Measurements from ENCODE around the gene TTC7B.

TTC7B gene

DNA sequence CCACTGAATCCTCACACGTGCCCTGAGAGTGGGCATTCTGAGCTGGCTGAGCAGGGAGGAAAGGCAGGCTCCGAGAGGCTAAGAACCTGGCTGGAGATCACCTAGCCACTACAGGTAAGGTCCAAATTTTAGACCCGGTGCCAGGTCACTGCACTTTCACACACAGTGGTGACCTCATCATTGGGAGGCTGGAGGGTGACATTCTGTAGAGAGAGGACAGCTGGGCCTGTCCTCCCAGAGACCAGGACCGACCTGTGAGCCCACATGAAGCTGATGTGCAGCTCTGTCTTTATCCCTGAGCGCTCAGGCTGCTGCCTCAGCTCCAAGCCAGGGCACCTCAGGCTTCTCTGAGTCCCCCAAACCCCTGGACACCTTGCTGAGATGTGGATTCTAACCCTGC lies 4.1 kb downstream of the TTC7B start:
- peaks cover 44% of the 10 kb centered on the region for H3K79me2 ChIP-seq
- no peak overlapping the region for H3K27ac ChIP-seq
- no peak overlapping the region for H3K9ac ChIP-seq

DNA sequence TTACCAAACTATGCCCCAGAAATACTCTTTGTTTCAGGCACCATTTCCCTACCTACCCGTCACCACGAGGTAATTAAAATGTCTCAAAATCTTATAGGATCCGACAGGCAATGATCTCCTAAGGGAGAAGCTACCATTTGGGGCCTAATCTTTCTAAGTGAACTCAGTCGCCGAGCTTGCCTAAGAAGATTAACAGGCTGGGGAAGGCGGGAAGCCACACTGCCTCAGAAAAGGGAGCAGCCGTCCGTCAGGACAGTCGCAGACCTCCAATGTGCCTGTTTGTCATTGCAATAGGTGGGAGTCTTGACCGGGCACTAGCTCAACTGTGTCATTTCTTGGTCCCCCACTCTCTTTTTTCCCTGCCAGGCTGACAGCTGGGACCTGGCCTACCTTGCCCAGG lies 4.6 kb downstream of the TTC7B start:
- no peak overlapping the region for H3K27ac ChIP-seq
- H3K79me2 ChIP-seq = peaks cover 47% of the 10 kb centered on the region
- no peaks in the 10 kb centered on the region for H3K9me3 ChIP-seq (ENCODE audit: control insufficient read depth, low read length)
- no peak overlapping the region for H3K4me3 ChIP-seq (ENCODE audit: low read depth, low read length)
- no peaks in the 10 kb centered on the region for H3K36me3 ChIP-seq (ENCODE audit: control insufficient read depth, insufficient read depth, low read length)
- no peak overlapping the region for H2AFZ ChIP-seq
- no peak overlapping the region for H3K9ac ChIP-seq
- H3K4me1 ChIP-seq = peaks cover 33% of the 10 kb centered on the region
- TF ChIP-seq, protein P1, sequence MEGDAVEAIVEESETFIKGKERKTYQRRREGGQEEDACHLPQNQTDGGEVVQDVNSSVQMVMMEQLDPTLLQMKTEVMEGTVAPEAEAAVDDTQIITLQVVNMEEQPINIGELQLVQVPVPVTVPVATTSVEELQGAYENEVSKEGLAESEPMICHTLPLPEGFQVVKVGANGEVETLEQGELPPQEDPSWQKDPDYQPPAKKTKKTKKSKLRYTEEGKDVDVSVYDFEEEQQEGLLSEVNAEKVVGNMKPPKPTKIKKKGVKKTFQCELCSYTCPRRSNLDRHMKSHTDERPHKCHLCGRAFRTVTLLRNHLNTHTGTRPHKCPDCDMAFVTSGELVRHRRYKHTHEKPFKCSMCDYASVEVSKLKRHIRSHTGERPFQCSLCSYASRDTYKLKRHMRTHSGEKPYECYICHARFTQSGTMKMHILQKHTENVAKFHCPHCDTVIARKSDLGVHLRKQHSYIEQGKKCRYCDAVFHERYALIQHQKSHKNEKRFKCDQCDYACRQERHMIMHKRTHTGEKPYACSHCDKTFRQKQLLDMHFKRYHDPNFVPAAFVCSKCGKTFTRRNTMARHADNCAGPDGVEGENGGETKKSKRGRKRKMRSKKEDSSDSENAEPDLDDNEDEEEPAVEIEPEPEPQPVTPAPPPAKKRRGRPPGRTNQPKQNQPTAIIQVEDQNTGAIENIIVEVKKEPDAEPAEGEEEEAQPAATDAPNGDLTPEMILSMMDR (IDR thresholded peaks at IDR 0.05) = no peak
- H3K4me2 ChIP-seq (ENCODE audit: low read length) = no peak overlapping the region
- no peaks in the 10 kb centered on the region for H3K27me3 ChIP-seq (ENCODE audit: control insufficient read depth, insufficient read depth, low read length)

More for the DNA sequence above, 4.1 kb downstream of the TTC7B start:
- Histone ChIP-seq H3K9me3 (ENCODE audit: control insufficient read depth, low read length) (no peaks in the 10 kb centered on the region), H3K4me2 (ENCODE audit: low read length) (no peak overlapping the region), H3K27me3 (ENCODE audit: control insufficient read depth, insufficient read depth, low read length) (no peaks in the 10 kb centered on the region), H3K36me3 (ENCODE audit: control insufficient read depth, insufficient read depth, low read length) (no peaks in the 10 kb centered on the region), H3K4me3 (ENCODE audit: low read depth, low read length) (no peak overlapping the region), H3K4me1 (peaks cover 36% of the 10 kb centered on the region), H2AFZ (no peak overlapping the region)
- TF ChIP-seq, protein P1 (IDR thresholded peaks at IDR 0.05) = no peak

DNA sequence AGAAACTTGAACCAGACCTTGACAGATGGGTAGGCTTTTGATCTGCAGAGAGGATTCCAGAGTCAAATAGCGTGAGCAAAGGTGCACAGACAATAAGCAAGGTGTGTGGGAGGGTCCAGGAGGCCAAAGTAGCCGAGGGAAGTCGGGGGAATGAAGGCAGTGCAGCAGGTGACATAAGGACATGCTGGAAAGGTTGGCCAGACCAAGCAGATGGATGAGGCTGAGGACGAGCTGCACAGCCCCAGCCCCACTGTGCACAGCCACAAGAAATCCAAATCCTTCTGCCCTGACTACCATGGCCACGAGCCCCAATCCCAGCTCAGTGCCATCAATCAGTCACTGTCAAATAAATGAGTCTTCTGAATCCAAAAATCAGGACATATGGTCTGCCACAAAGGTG lies 5.4 kb downstream of the TTC7B start:
- H3K27me3 ChIP-seq (ENCODE audit: control insufficient read depth, insufficient read depth, low read length) = no peaks in the 10 kb centered on the region
- H3K4me2 ChIP-seq (ENCODE audit: low read length) = no peak overlapping the region
- H2AFZ ChIP-seq = no peak overlapping the region
- no peak overlapping the region for H3K9ac ChIP-seq
- H3K36me3 ChIP-seq (ENCODE audit: control insufficient read depth, insufficient read depth, low read length) = no peaks in the 10 kb centered on the region
- TF ChIP-seq, protein P1 (IDR thresholded peaks at IDR 0.05) = no peak
- no peak overlapping the region for H3K27ac ChIP-seq
- H3K4me3 ChIP-seq (ENCODE audit: low read depth, low read length) = no peak overlapping the region
- H3K9me3 ChIP-seq (ENCODE audit: control insufficient read depth, low read length) = no peaks in the 10 kb centered on the region
- peaks cover 52% of the 10 kb centered on the region for H3K79me2 ChIP-seq
- H3K4me1 ChIP-seq = peaks cover 33% of the 10 kb centered on the region

DNA sequence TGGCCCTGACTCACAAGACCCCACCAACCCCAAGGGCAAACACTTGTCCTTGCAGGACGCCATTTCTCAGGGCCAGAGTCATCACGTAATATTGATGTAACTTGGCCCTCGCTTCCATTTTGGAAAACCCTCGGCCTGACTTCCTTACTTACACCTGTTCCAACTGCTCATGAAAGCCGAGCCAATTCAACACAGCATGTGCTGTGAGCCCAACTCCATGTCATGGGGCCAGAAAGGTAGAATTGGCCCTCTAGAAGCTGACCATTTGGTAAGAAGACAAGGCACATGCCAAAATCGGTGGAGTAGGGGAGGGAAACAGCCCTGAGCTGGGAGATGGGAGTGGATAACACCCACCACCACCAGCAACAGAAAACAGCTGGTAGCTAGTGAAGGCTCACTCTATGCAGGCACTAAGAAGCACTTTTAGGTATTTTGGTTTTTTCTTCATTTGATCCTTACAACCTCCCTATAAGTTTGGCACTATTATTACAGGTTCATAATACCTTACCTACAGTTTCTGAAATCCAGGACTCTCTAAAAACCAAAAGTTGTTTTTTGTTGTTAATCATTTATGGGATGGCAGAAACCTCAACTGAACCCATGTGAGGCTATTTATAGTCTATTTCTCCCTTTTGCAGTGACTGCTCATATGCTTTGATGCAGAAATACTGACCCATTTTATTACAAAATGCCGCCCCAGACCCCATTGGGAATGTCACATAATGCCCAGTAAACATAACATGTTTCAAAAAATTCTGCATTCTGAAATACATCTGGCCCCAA lies 6.5 kb downstream of the TTC7B start:
- Histone ChIP-seq H3K36me3 (ENCODE audit: control insufficient read depth, insufficient read depth, low read length) (no peaks in the 10 kb centered on the region), H3K4me2 (ENCODE audit: low read length) (no peak overlapping the region), H3K9me3 (ENCODE audit: control insufficient read depth, low read length) (no peaks in the 10 kb centered on the region), H3K4me3 (ENCODE audit: low read depth, low read length) (no peak overlapping the region), H3K27ac (no peak overlapping the region), H3K4me1 (peaks cover 26% of the 10 kb centered on the region), H3K79me2 (peaks cover 47% of the 10 kb centered on the region), H3K9ac (no peak overlapping the region), H2AFZ (no peak overlapping the region), H3K27me3 (ENCODE audit: control insufficient read depth, insufficient read depth, low read length) (no peaks in the 10 kb centered on the region)
- TF ChIP-seq, protein P1 (IDR thresholded peaks at IDR 0.05) = no peak

Data from parathyroid adenoma (tissue), 2 donors.